IPS-18c (cell line): Measurements from ENCODE around the gene RAB8A.
A peak's percentile ranks its signal among the peaks of the same experiment; 100 is the strongest.

Experiments
- H3K4me3 ChIP-seq: 2 replicates; pipeline ENCODE4 v1.7.0; 2013; ENCODE audit warnings: low read depth, mild to moderate bottlenecking, low read length, moderate library complexity; ENCODE audit not compliant: insufficient read depth
- H3K9me3 ChIP-seq: one replicate; pipeline ENCODE4 v1.6.1; 2013; ENCODE audit warnings: mild to moderate bottlenecking, low read length, moderate library complexity; ENCODE audit not compliant: control insufficient read depth, insufficient read depth

RAB8A gene

DNA sequence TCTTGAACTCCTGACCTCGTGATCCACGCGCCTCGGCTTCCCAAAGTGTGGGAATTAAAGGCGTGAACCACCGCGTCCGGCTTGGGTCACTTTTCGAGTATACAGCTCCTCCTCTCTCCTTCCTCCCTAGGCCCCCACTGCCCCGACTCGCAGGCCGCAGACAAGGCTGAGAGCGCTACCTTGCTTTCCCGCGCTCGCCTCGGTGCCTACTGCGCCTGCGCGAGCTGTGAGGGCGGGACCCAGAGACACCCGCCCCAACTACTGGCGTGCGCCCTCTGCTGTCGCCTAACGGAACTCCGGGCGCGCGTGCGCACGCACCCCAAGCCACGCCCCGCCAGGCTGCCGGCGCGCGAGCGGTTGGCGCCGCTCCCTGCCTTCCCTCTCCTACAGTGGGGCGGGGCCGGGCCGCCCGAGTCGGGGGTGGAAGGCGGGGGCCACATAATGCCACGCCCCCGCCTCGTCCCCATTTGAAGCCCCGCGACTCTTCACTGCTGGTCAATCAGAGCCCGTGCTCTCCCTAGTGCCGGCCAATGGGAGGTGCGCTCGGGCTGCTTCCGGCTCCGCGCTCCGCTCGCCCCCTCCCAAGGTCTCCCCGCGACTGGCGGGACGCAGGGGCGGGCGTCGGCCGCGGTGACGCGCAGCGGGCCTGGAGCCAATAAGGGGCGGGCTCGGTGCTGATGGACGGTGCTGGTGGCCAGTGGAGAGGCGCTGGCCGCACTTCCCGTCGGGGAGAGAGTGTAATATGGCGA is at the start of gene RAB8A:
TSS of gene RAB8A (plus strand) at position 730 of the 749 bp plus-strand sequence. CDS start at position 743, 13 bp downstream.
- Histone ChIP-seq H3K9me3 (no peaks in the 10 kb centered on the region), H3K4me3 (peak within 1 kb of the TSS; percentile 90)

DNA sequence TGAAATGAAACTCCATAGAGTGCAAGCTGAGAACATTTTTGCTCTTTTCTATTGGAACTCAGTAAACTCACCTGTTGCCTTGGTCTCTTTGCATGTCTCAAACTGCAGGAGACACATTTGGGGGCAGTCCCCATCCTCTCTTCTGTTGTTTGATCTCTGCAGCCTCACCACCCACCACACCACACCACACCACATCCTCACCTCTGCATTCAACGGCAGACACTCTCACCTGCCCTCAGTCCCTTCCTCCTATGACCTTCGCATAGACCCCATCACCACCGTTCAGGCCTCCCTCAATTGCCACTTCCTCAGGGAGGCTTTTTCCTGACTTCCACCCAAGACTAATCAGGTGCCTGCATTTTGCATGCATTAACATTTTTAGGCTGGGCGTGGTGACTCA is 49.7 kb upstream of the RAB8A start:
- H3K4me3 ChIP-seq, result no peak overlapping the region
- H3K9me3 ChIP-seq, result no peaks in the 10 kb centered on the region

DNA sequence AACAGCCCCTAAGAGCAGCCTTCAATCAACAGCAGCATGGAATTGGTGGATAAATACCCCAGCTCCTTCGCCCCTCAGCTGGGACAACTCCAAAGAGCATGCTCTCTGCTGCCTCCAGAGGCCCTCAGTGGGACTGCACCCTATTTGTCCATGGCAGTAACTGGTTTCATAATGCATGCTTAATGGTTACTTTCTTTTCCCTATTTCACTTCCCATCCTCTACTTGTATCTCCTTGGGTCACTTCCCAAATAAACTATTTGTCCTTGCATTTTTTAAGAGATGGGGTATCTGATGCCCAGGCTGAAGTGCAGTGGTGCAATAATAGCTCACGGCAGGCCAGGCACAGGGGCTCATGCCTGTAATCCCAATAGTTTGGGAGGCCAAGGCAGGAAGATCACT is 48.9 kb upstream of the RAB8A start:
- no peaks in the 10 kb centered on the region for H3K9me3 ChIP-seq
- H3K4me3 ChIP-seq, result no peak overlapping the region

DNA sequence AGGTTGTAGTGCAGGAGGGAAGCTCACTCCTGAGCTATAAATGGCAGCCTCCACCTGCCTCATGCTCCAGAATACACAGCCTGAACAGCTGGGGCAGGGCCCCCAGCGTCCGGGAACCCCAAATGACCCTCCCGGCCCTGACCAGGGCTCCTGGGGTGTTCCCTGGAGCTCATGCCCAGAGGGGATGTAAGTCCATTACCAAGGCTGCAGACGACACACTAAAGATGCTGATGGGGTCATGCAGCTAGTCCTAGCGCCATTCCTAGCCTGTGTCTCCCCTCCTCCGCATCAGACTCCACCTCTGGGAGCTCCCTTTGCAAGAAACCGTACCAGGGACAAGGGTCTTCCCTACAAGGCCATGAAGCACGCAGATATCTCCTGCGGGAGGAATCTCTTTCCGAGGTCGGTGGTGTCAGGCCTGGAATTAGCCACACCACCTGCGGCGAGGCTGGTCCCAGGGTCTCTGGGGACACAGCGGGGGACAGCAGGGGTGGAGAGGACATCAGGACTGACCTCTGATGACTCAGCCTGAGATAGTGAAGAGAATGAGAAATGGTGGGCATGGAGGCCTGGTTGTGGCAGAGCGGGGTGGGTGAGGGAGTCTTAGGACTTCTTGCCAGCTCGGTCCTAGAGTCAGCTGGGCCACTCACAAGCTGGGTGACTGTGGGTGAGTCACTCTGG is 47.3 kb upstream of the RAB8A start:
- no peak overlapping the region for H3K4me3 ChIP-seq
- peaks cover 2% of the 10 kb centered on the region for H3K9me3 ChIP-seq

DNA sequence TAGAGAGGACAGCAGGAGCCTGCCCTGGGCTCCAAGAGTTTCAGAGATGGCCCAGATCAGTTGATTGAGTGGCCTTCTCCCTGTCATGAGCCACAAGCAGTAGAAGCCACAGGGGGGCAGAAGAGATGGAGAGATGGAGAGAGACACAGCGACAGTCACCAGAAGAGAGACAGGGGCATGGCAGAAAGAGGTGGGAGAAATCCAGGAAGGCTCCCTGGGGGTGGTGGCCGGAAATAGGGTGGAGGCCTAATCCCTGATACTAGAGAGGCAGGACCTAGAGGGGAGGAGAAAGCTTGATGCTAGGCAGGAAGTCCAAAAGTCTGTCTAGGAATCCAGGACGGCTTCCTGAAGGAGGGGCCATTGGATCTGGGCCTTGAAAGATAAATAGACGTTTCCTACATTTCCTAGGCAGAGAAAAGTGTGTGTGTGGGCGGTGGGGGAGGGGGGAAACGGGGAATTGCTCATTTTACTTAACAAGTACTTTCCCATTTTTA is 45.0 kb upstream of the RAB8A start:
- H3K4me3 ChIP-seq, result no peak overlapping the region
- H3K9me3 ChIP-seq, result peaks cover 2% of the 10 kb centered on the region

DNA sequence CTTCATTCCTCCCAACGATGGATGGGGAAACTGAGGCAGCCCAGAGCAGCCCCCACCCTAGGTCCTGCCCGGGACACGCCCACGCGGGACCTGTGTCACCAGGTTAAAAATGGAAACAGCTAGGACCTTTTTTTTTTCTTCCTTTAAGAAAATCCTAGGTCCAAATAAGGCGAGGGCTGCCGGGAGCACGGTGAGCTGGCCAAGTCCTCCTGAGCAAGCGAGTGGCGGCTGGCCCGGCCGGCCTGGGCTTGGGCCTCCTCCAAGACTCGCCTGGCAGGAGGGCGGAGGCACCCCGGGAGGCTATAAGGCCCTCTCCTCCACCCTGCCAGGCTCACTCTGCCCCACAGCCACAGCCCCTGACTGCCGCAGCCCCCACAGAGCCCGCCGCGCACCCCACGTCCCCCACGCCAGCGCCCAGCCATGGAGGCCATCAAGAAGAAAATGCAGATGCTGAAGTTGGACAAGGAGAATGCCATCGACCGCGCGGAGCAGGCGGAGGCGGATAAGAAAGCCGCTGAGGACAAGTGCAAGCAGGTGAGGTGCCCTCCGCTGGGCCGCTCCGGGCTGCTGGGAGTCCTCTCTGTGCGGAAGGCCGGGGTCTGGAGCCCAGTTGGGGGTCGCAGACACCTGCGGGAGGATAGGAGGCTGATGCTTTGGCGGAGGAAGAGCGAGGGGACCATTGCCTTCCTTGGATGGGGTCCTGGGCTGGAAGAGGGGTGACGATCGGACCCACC is 44.3 kb upstream of the RAB8A start:
- H3K4me3 ChIP-seq, result no peak overlapping the region
- H3K9me3 ChIP-seq, result peaks cover 2% of the 10 kb centered on the region

DNA sequence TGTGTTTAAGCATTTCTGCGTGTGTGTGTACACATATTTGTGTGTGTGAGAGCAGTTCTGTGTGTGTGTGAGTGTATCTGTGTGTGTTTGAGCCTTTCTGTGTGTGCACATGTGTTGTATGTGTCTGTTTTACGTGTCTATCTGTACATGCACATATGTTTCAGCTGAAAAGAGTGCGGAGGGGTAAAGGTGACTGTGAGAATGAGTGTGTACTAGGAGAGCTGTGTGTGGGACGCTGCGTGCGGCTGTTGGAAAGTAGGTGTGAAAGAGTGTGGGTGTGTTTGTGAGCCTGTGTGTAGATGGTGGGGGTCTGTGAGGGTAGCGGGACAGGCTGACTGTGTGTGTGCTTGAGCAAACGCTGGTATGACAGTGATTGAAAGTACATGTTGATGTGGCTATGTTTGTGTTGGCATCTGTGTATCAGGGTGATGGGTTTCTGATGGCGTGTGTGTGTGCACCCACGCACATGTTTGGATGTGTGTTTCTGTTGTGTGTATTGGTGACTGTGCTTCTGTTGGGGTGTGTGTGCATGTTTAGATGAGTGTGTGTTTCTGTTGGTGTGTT is 42.9 kb upstream of the RAB8A start:
- H3K4me3 ChIP-seq, result no peak overlapping the region
- H3K9me3 ChIP-seq, result peaks cover 2% of the 10 kb centered on the region

DNA sequence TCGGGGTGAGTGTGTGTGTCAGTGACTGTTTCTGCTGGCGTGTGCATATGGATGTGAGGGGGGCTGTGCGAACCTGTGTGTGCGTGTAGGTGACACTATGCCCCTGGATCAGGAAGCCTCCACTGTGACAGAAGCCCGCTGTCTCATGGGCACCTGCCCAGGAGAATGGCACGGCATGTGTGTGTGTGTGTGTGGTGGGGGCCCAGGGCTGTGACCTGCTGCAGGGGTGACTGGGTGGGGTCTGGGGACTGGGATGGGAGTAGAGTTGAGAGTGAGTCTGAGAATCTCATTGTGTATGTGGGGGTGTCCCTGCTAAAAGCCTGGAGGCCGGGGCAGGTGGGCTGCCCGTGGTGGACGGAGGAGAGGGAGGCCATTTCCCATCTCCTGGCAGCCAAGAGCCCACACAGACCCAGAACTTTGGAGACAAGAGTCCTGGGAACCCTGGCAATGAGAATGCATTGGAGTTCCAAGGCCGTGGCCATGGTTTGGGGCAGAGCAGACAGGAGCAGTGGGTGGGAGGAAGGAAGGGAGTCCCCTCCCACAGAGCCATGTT is 41.8 kb upstream of the RAB8A start:
- Histone ChIP-seq H3K9me3 (peaks cover 2% of the 10 kb centered on the region), H3K4me3 (no peak overlapping the region)

DNA sequence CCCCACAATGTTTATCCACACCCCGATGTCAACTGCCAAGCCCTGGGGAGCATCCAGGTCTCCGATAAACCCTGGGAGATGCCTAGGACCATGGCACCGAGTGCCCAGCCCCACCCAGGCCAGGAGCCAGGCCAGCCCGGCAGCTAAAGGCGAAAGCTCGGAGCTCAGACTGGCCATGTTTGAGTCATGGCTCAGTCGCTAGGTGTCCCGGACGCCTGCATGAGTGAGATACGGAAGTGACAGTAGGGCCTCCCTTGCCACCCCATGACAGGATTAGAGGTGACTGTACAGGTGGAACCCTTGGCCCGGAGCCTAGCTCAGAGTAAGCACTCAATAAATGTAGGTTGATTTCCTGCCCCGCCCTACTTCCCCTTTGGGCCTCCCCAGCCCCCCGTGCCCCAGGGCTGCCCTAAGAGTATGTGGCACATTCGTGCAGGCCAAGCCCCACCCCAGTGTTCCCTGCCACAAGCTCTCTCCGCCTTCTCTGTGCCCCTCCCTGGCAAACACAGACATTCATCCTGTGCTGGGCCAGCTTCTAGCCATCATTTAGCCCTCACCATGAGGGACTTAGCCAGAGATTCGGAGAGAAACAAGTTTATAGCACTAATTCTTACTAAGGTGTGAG is 41.2 kb upstream of the RAB8A start:
- Histone ChIP-seq H3K9me3 (peaks cover 2% of the 10 kb centered on the region), H3K4me3 (no peak overlapping the region)

DNA sequence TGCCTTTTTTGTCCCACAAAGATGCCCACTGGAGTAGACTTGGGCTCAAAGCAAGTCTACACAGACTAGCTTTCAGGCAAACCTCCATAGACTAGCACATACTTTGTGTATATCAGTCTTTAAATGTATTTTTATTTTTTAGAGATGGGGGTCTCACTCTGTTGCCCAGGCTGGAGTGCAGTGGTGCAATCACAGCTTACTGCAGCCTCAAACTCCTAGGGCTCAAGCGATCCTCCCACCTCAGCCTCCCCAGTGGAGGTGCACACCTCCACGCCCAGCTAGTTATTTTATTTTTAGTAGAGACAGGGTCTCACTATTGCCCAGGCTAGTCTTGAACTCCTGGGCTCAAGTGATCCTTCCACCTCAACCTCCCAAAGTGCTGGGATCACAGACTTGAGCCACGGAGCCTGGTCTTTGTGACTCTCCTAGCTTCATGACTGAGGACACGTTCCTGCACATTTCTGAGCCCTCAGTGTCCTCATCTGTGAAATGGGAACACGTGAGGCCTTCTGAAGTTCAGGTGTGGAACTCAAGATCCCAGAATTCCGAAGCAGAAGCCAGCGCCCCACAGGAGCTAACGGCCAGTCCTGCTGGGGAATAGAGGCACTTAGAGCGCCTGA is 40.5 kb upstream of the RAB8A start:
- Histone ChIP-seq H3K4me3 (no peak overlapping the region), H3K9me3 (peaks cover 2% of the 10 kb centered on the region)

DNA sequence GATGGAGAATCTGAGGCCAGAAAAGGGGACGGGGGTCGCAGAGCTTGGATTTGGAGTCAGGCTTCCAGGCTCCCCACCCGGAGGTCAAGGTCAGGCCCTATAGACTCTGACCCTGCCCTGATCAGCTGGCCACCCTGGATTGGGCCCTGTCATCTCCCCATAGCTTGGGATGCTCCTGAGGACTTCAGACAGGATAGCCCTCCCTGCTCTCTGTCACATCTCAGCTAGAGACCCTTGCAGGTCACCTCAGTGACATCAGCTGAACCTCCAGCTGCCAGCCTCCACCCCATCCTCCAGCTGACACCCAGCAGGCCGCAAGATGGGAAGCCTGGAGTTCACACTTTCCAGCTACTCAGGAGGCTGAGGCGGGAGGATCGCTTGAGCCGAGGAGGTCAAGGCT is 38.2 kb upstream of the RAB8A start:
- H3K9me3 ChIP-seq, result peaks cover 4% of the 10 kb centered on the region
- H3K4me3 ChIP-seq, result no peak overlapping the region

DNA sequence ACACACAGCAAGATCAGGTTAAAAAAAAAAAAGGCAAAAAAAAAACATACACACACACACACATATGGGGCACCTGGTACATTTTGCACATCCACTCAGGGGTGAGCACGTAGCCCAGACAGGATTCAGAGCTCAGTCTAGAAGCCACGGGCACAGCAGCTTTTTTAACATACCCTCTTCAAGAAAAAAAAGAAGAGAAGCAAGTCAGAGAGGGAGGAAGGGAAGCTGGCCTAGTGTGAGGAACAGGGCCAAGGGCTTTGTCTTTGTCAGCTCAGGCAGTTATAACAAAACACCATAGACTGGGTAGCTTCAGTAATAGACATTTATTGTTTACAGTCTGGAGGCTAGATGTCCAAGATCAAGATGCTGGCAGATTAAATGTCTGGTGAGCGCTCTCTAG is 37.7 kb upstream of the RAB8A start:
- peaks cover 2% of the 10 kb centered on the region for H3K9me3 ChIP-seq
- H3K4me3 ChIP-seq, result no peak overlapping the region

DNA sequence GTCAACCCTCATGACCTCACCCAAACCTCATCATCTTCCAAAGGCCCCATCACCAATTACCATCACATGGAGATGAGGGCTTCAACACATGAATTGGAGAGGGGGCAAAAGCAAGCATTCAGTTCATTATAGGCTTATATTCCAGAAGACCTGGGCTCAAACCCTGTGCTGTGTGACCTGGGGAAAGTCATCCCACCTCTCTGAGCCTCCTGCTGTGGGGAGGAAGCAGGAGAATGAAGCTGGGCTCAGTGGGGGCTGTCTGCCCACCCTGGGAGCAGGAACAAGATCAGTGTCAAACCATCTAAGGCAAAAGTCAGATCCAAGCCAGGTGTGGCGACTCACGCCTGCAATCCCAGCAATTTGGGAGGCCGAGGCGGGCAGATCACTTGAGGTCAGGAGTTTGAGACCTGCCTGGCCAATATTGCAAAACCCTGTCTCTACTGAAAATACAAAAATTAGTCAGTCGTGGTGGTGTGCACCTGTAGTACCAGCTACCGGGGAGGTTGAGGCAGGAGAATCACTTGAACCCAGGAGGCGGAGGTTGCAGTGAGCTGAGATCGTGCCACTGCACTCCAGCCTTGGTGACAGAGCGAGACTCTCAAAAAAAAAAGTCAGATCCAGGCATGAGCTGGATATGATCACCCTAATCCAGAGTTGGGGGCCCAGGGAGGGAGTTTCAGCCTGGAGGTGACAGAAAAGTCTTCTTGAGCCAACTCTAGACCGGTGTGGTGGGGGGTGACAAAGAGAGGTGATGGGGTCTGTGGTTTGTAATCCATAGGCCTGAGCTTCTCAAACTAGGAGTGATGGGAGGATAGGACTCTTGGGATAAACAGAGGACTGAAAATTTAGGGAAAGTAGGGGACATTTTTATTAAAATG is 37.0 kb upstream of the RAB8A start:
- no peak overlapping the region for H3K4me3 ChIP-seq
- H3K9me3 ChIP-seq, result peaks cover 2% of the 10 kb centered on the region

DNA sequence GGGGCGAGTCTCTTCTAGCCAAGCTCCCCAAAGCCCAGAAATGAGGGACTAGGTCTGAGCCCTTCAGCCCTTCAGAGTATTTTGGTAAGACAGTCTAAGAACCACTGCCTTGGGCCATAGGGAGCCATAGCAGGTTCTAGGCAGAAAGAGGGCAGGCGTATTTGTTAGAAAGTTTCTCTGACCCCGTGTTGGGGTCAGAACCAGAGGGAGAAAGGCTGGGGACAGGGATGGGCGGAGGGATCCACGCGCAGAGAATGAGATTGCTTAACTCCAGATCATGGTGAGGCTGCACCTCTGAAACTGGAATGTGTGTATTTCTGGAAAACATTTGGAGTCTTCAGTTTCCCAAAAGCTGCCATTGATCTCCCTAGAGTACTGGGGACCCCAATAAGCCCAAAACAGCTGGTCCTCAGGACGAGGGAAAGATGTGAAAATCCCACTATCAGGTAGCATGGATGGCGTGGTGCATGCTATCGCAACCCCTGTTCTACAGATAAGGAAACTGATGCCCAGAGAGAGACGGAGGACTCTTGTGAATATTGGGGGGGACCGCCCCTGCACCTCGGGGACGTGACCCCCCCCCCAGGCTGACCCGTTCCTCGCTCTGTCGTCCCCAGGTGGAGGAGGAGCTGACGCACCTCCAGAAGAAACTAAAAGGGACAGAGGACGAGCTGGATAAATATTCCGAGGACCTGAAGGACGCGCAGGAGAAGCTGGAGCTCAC is 36.1 kb upstream of the RAB8A start:
- peak overlapping the region; percentile 89 for H3K4me3 ChIP-seq
- H3K9me3 ChIP-seq, result peaks cover 2% of the 10 kb centered on the region
